SK-N-SH treated with all-trans-retinoic acid at 6 μM for 48 hours (cell line): Measurements from ENCODE around the gene A3GALT2.

Experiments
- ATAC-seq: fragments of 200-7000 bp; cut with Tn5 transposase; 3 replicates; pipeline ENCODE4 v1.9.1; 2020; ENCODE audit warnings: mild to moderate bottlenecking, moderate library complexity
- ARNTL ChIP-seq: fragments of 450-650 bp; formaldehyde crosslinking; IDR thresholded peaks from 2 replicates; pipeline ENCODE4 v1.5.0; 2020; ENCODE audit warnings: low read depth, mild to moderate bottlenecking, moderate library complexity, borderline replicate concordance
- CREB5 ChIP-seq: fragments of 250-450 bp; sonication (Bioruptor Pico); IDR thresholded peaks from 2 replicates; pipeline ENCODE4 v1.5.1; 2020; ENCODE audit warnings: low read depth, mild to moderate bottlenecking, moderate library complexity
- CSDC2 ChIP-seq: fragments of 250-450 bp; sonication (Bioruptor Pico); IDR thresholded peaks from 2 replicates; pipeline ENCODE4 v1.5.0; 2020; ENCODE audit warnings: mild to moderate bottlenecking, moderate library complexity
- CSRNP3 ChIP-seq: fragments of 250-450 bp; sonication (Bioruptor Pico); IDR thresholded peaks from 2 replicates; pipeline ENCODE4 v1.5.1; 2021; ENCODE audit warnings: mild to moderate bottlenecking, moderate library complexity
- ESRRG ChIP-seq: fragments of 250-450 bp; sonication (Bioruptor Pico); IDR thresholded peaks from 2 replicates; pipeline ENCODE4 v1.6.1; 2021; ENCODE audit warnings: mild to moderate bottlenecking
- GLIS3 ChIP-seq: fragments of 250-450 bp; sonication (Bioruptor Pico); IDR thresholded peaks from 2 replicates; pipeline ENCODE4 v1.5.0; 2020; ENCODE audit warnings: mild to moderate bottlenecking, moderate library complexity
- PATZ1 ChIP-seq: fragments of 250-450 bp; sonication (Bioruptor Pico); IDR thresholded peaks from 2 replicates; pipeline ENCODE4 v1.8.0; 2020; ENCODE audit warnings: mild to moderate bottlenecking, moderate library complexity, borderline replicate concordance
- SNAI2 ChIP-seq: fragments of 250-450 bp; sonication (Bioruptor Pico); IDR thresholded peaks from 2 replicates; pipeline ENCODE4 v1.5.0; 2020; ENCODE audit warnings: mild to moderate bottlenecking, moderate library complexity
- TCF4 ChIP-seq: fragments of 250-450 bp; sonication (Bioruptor Pico); IDR thresholded peaks from 2 replicates; pipeline ENCODE4 v1.8.0; 2021; ENCODE audit warnings: mild to moderate bottlenecking, moderate library complexity, borderline replicate concordance
- TOX ChIP-seq: fragments of 250-450 bp; sonication (Bioruptor Pico); IDR thresholded peaks from 2 replicates; pipeline ENCODE4 v1.8.0; 2021; ENCODE audit warnings: mild to moderate bottlenecking, moderate library complexity, borderline replicate concordance
- TSHZ2 ChIP-seq: fragments of 250-450 bp; sonication (Bioruptor Pico); IDR thresholded peaks from 2 replicates; pipeline ENCODE4 v1.5.0; 2020; ENCODE audit warnings: mild to moderate bottlenecking, moderate library complexity
- ZC3H10 ChIP-seq: fragments of 250-450 bp; sonication (Bioruptor Pico); IDR thresholded peaks from 2 replicates; pipeline ENCODE4 v1.5.1; 2021; ENCODE audit warnings: mild to moderate bottlenecking, moderate library complexity
- ZFP3 ChIP-seq: fragments of 250-450 bp; sonication (Bioruptor Pico); IDR thresholded peaks from 2 replicates; pipeline ENCODE4 v1.5.0; 2020; ENCODE audit warnings: mild to moderate bottlenecking, moderate library complexity
- ZFP30 ChIP-seq: fragments of 450-650 bp; formaldehyde crosslinking; IDR thresholded peaks from 2 replicates; pipeline ENCODE4 v1.5.0; 2022; ENCODE audit warnings: mild to moderate bottlenecking, moderate library complexity
- ZNF565 ChIP-seq: fragments of 450-650 bp; formaldehyde crosslinking; conservative IDR thresholded peaks from 2 replicates; pipeline ENCODE4 v1.5.0; 2020; ENCODE audit warnings: low read depth, mild to moderate bottlenecking, moderate library complexity
- ZNF8 ChIP-seq: fragments of 450-650 bp; formaldehyde crosslinking; IDR thresholded peaks from 2 replicates; pipeline ENCODE4 v1.5.0; 2020; ENCODE audit warnings: mild to moderate bottlenecking, moderate library complexity

A3GALT2 gene

GRCh38 chr1:33298623-33299277 lies 22.1 kb downstream of the A3GALT2 start (continued):
- TF ChIP-seq CSDC2 (CRISPR knock-in tag) (no peak), PATZ1 (CRISPR knock-in tag) (no peak), ARNTL (CRISPR knock-in tag) (no peak)

- no peak for TF ChIP-seq CSRNP3 (CRISPR knock-in tag)
- no peak for ATAC-seq
Measured at GRCh38 chr1:33297911-33298622, 22.8 kb downstream of the A3GALT2 start.

- no peak for ATAC-seq
- TF ChIP-seq ZNF565 (CRISPR knock-in tag), result no peak
- TF ChIP-seq ZC3H10, result no peak
- TF ChIP-seq CREB5 (CRISPR knock-in tag), result no peak
- no peak for TF ChIP-seq ZFP30
- no peak for TF ChIP-seq GLIS3
- no peak for TF ChIP-seq ESRRG (CRISPR knock-in tag)
Measured at GRCh38 chr1:33296824-33297223, 24.1 kb downstream of the A3GALT2 start.

- no peak for TF ChIP-seq TOX (CRISPR knock-in tag)
- no peak for TF ChIP-seq PATZ1 (CRISPR knock-in tag)
- no peak for TF ChIP-seq ZFP3
- TF ChIP-seq TCF4, result no peak
- no peak for TF ChIP-seq SNAI2 (CRISPR knock-in tag)
- no peak for TF ChIP-seq TSHZ2 (CRISPR knock-in tag)
- no peak for TF ChIP-seq ZNF565 (CRISPR knock-in tag)
- TF ChIP-seq ZNF8 (CRISPR knock-in tag), result no peak
- no peak for ATAC-seq
Measured at GRCh38 chr1:33296082-33296458, 24.8 kb downstream of the A3GALT2 start.
